BE2C (cell line): Measurements from ENCODE around the gene B4GALNT3.

Experiments used
- DNase-seq: peaks from one replicate; pipeline ENCODE4 v3.0.0-alpha.2; 2020
- H3K27me3 ChIP-seq: fragments of 250-450 bp; sonication (Bioruptor Pico); 2 replicates; pipeline ENCODE4 v1.5.1; 2020; ENCODE audit warnings: mild to moderate bottlenecking
- H3K36me3 ChIP-seq: fragments of 250-450 bp; sonication (Bioruptor Pico); 2 replicates; pipeline ENCODE4 v1.5.1; 2020; ENCODE audit warnings: mild to moderate bottlenecking
- H3K4me1 ChIP-seq: fragments of 250-450 bp; sonication (Bioruptor Pico); 2 replicates; pipeline ENCODE4 v1.5.1; 2020
- H3K4me3 ChIP-seq: 2 replicates; pipeline ENCODE4 v1.5.1; 2011; ENCODE audit warnings: low read depth, low read length
- H3K9me3 ChIP-seq: fragments of 250-450 bp; sonication (Bioruptor Pico); 2 replicates; pipeline ENCODE4 v1.5.1; 2020
- CTCF ChIP-seq: IDR thresholded peaks from 2 replicates; pipeline ENCODE4 v1.5.1; 2012; ENCODE audit warnings: mild to moderate bottlenecking, low read depth, low read length

B4GALNT3 gene

GRCh38 chr12:590206-590750 lies 130.5 kb downstream of the B4GALNT3 start:
- no peaks in the 10 kb centered on the region for H3K9me3 ChIP-seq
- no peak for DNase-seq
- TF ChIP-seq CTCF = no peak
- peaks cover 13% of the 10 kb centered on the region for H3K4me1 ChIP-seq
- H3K27me3 ChIP-seq = no peaks in the 10 kb centered on the region
- no peaks in the 10 kb centered on the region for H3K36me3 ChIP-seq
- no peak overlapping the region for H3K4me3 ChIP-seq

- TF ChIP-seq CTCF = peak; percentile 36
- peaks cover 13% of the 10 kb centered on the region for H3K4me1 ChIP-seq
- peak; percentile 97 for DNase-seq
- peak overlapping the region; percentile 19 for H3K4me3 ChIP-seq
- no peaks in the 10 kb centered on the region for H3K36me3 ChIP-seq
- H3K9me3 ChIP-seq = no peaks in the 10 kb centered on the region
- H3K27me3 ChIP-seq = no peaks in the 10 kb centered on the region
Measured at GRCh38 chr12:591167-592023, 131.7 kb downstream of the B4GALNT3 start.

- Histone ChIP-seq H3K4me1 (peaks cover 13% of the 10 kb centered on the region), H3K27me3 (no peaks in the 10 kb centered on the region), H3K36me3 (no peaks in the 10 kb centered on the region), H3K4me3 (peak overlapping the region; percentile 19), H3K9me3 (no peaks in the 10 kb centered on the region)
- no peak for TF ChIP-seq CTCF
- no peak for DNase-seq
Measured at GRCh38 chr12:592024-592505, 132.3 kb downstream of the B4GALNT3 start.

- Histone ChIP-seq H3K36me3 (no peaks in the 10 kb centered on the region), H3K9me3 (no peaks in the 10 kb centered on the region), H3K27me3 (no peaks in the 10 kb centered on the region), H3K4me3 (no peak overlapping the region), H3K4me1 (peaks cover 13% of the 10 kb centered on the region)
- no peak for DNase-seq
- TF ChIP-seq CTCF = no peak
Measured at GRCh38 chr12:593396-594270, 133.9 kb downstream of the B4GALNT3 start.

- DNase-seq = no peak
- no peaks in the 10 kb centered on the region for H3K4me1 ChIP-seq
- TF ChIP-seq CTCF = no peak
- H3K36me3 ChIP-seq = no peaks in the 10 kb centered on the region
- no peaks in the 10 kb centered on the region for H3K27me3 ChIP-seq
- no peak overlapping the region for H3K4me3 ChIP-seq
- H3K9me3 ChIP-seq = no peaks in the 10 kb centered on the region
Measured at GRCh38 chr12:597926-598568, 138.3 kb downstream of the B4GALNT3 start.
